ENCODE data around the gene MLXIPL.

GRCh38 chr7:73659983-73660382, 35.7 kb upstream of the MLXIPL start:
- TF ChIP-seq POLR2AphosphoS5 (IDR thresholded peaks at IDR 0.05; ENCODE audit: borderline replicate concordance, low read depth, low read length) (no peak), EZH2 (IDR thresholded peaks at IDR 0.05) (no peak), FOXP2 (optimal IDR thresholded peaks at IDR 0.05; ENCODE audit: control extremely low read depth, extremely low read length, insufficient read depth) (no peak)
